KMS-11 (cell line): ENCODE data around the gene LIPK.

Source experiments
- H2AFZ ChIP-seq: fragments of 200-600 bp; sonication (generic); 2 replicates; pipeline ENCODE4 v1.6.1; 2016; ENCODE audit warnings: antibody characterized with exemption, mixed run types, low read depth
- H3K27ac ChIP-seq: fragments of 200-600 bp; sonication (generic); 2 replicates; pipeline ENCODE4 v1.6.1; 2016; ENCODE audit warnings: mild to moderate bottlenecking, mixed run types
- H3K27me3 ChIP-seq: fragments of 200-600 bp; sonication (generic); 2 replicates; pipeline ENCODE4 v1.6.1; 2017; ENCODE audit warnings: mild to moderate bottlenecking, low read depth, mixed run types, moderate library complexity; ENCODE audit not compliant: insufficient read depth
- H3K36me3 ChIP-seq: fragments of 200-600 bp; sonication (generic); 2 replicates; pipeline ENCODE4 v1.6.1; 2017; ENCODE audit warnings: mild to moderate bottlenecking, mixed run types; ENCODE audit not compliant: insufficient read depth
- H3K4me1 ChIP-seq: fragments of 200-600 bp; sonication (generic); 2 replicates; pipeline ENCODE4 v1.6.1; 2016; ENCODE audit warnings: mild to moderate bottlenecking, low read depth, mixed run types; ENCODE audit not compliant: poor library complexity, severe bottlenecking
- H3K4me2 ChIP-seq: fragments of 200-600 bp; sonication (generic); 2 replicates; pipeline ENCODE4 v1.7.0; 2016; ENCODE audit warnings: mild to moderate bottlenecking, mixed run types
- H3K4me3 ChIP-seq: fragments of 200-600 bp; sonication (generic); IDR thresholded peaks from 2 replicates; pipeline ENCODE4 v1.6.1; 2017; ENCODE audit warnings: low read depth, low read length, mixed read lengths; ENCODE audit not compliant: insufficient read depth
- H3K79me2 ChIP-seq: fragments of 200-600 bp; sonication (generic); 2 replicates; pipeline ENCODE4 v1.6.1; 2016; ENCODE audit warnings: low read depth, mixed run types; ENCODE audit not compliant: insufficient read depth
- H3K9ac ChIP-seq: fragments of 200-600 bp; sonication (generic); 2 replicates; pipeline ENCODE4 v1.6.1; 2016; ENCODE audit warnings: mild to moderate bottlenecking, mixed run types
- H4K20me1 ChIP-seq: fragments of 200-600 bp; sonication (generic); 2 replicates; pipeline ENCODE4 v1.6.1; 2016; ENCODE audit warnings: mild to moderate bottlenecking, mixed run types; ENCODE audit not compliant: insufficient read depth
- TF ChIP-seq, protein P1 (sequence below): fragments of 200-600 bp; sonication (generic); conservative IDR thresholded peaks from 2 replicates; pipeline ENCODE4 v1.6.1; 2017; ENCODE audit warnings: low read depth, mild to moderate bottlenecking, antibody characterized with exemption, low read length, moderate library complexity, mixed read lengths

Gene LIPK

DNA sequence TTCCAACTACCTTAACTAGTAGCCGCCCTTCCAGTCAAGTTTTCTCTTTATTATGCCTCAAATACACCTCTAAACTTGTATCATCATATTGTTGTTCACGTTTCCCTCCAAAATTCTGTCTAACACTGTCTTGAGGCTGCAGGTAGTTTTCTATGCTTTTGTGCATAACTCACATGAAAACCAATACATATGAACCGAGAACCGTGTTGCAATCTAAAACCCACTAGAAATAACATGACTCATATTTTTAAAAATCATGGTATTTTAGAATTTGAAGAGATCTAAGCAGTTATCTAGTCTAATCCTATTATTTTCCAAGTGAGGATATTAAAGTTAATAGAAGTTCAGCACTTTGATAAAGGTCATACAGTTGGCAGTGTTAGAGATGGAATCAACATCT is 23.6 kb upstream of the LIPK start:
- TF ChIP-seq, protein P1, sequence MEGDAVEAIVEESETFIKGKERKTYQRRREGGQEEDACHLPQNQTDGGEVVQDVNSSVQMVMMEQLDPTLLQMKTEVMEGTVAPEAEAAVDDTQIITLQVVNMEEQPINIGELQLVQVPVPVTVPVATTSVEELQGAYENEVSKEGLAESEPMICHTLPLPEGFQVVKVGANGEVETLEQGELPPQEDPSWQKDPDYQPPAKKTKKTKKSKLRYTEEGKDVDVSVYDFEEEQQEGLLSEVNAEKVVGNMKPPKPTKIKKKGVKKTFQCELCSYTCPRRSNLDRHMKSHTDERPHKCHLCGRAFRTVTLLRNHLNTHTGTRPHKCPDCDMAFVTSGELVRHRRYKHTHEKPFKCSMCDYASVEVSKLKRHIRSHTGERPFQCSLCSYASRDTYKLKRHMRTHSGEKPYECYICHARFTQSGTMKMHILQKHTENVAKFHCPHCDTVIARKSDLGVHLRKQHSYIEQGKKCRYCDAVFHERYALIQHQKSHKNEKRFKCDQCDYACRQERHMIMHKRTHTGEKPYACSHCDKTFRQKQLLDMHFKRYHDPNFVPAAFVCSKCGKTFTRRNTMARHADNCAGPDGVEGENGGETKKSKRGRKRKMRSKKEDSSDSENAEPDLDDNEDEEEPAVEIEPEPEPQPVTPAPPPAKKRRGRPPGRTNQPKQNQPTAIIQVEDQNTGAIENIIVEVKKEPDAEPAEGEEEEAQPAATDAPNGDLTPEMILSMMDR, result no peak
- no peaks in the 10 kb centered on the region for H3K79me2 ChIP-seq
- no peak overlapping the region for H2AFZ ChIP-seq
- H3K36me3 ChIP-seq, result no peaks in the 10 kb centered on the region
- H3K4me3 ChIP-seq, result no peak overlapping the region
- H3K27me3 ChIP-seq, result no peaks in the 10 kb centered on the region
- no peaks in the 10 kb centered on the region for H4K20me1 ChIP-seq
- H3K27ac ChIP-seq, result no peak overlapping the region
- H3K4me1 ChIP-seq, result no peaks in the 10 kb centered on the region
- no peak overlapping the region for H3K9ac ChIP-seq
- no peak overlapping the region for H3K4me2 ChIP-seq

DNA sequence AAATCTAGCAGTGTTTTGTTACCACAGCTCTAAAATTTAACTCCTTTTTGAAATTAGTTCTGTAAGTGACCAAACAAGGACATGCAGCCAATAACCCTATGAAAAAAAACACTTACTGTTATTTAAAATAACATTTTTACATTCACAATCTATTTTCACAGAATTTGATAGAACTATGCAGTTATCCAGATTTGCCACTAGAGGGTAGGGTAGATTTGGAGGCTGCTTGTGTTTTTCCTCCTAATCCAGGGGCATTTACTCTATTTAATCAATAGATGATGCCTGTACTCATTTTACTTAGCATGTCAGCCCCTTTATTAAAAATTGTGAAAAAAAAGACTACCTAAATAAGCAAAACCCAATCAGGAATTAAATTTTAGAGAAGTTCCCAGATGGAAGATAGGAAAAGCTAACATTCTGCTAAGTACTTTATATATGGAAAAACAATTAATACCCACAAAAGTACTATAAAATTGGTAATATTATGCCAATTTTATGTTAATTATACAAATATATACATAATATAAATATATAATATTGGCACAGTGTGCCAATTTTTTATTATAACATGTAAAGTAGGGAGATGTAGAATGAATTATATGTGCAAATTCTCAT is 18.1 kb upstream of the LIPK start:
- TF ChIP-seq, protein P1, result peak; percentile 82
- Histone ChIP-seq H3K4me3 (no peak overlapping the region), H3K79me2 (no peaks in the 10 kb centered on the region), H2AFZ (no peak overlapping the region), H3K4me1 (no peaks in the 10 kb centered on the region), H4K20me1 (no peaks in the 10 kb centered on the region), H3K27ac (no peak overlapping the region), H3K4me2 (no peak overlapping the region), H3K27me3 (no peaks in the 10 kb centered on the region), H3K9ac (no peak overlapping the region), H3K36me3 (no peaks in the 10 kb centered on the region)

DNA sequence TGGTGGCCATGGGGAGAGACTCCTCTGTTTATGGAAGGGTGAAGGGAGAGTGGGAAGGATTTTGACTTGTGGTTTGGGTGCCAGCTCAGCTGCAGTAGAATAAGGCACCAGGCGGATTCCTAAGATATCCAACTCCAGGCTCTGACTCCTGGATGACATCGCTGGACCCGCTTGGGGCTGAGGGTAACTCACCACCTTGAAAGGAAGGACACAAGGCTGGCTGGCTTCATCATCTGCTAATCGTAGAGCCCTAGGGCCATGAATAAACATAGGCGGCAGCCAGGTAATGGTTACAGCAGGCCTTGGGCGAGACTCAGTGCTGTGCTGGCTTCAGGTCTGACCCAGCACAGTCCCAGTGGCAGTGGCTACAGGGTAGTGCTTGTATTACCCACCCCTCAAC is 16.7 kb upstream of the LIPK start:
- Histone ChIP-seq H3K4me1 (no peaks in the 10 kb centered on the region), H3K9ac (no peak overlapping the region), H3K27ac (no peak overlapping the region), H2AFZ (no peak overlapping the region), H3K4me2 (no peak overlapping the region), H3K4me3 (no peak overlapping the region), H4K20me1 (no peaks in the 10 kb centered on the region), H3K27me3 (no peaks in the 10 kb centered on the region), H3K79me2 (no peaks in the 10 kb centered on the region), H3K36me3 (no peaks in the 10 kb centered on the region)
- TF ChIP-seq, protein P1, result no peak

DNA sequence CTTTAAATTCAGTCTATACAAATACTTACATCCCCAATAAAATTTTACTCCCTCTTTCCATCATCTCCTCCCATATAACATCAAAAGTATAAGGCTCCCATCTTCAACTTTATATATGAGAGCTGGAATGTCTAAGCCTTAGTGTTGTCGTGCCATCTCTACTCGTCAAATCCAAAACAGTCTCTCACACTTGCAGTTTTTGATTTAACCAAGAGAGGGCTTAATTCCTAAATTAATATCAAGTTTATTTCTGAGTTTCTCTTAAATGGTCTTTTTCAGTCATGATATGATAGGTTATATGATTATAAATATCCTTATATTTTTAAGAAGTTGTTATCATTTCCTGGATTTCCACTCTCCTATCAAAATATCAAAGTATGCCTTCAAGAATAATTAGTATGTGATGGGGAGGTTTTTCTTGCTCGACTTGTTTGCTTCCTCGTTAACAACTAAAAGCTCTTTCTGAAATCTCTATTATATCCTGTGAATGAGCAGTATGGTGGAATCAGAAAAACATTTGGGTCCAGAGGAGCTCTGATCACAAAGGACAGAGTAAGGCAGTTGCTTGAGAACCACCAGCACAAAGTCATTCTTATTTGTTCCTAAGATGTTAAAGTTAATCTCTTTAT is 12.5 kb upstream of the LIPK start:
- Histone ChIP-seq H4K20me1 (no peaks in the 10 kb centered on the region), H3K4me3 (no peak overlapping the region), H3K36me3 (no peaks in the 10 kb centered on the region), H2AFZ (no peak overlapping the region), H3K79me2 (no peaks in the 10 kb centered on the region), H3K9ac (no peak overlapping the region), H3K27ac (no peak overlapping the region), H3K4me2 (no peak overlapping the region), H3K27me3 (no peaks in the 10 kb centered on the region), H3K4me1 (no peaks in the 10 kb centered on the region)
- TF ChIP-seq, protein P1, result no peak; the same call in 1 of the 2 replicates
